ENCODE results near the gene SPRED1.

GRCh38 chr15:38374029-38374428, 121.4 kb downstream of the SPRED1 start:
- no peak for TF ChIP-seq RNF2 (IDR thresholded peaks at IDR 0.05)
- no peak for TF ChIP-seq CTCF (IDR thresholded peaks at IDR 0.05 in 2 of 3, conservative IDR thresholded peaks at IDR 0.05 in 1 of 3; ENCODE audit: insufficient read depth in 2 of 3, low read depth in 1 of 3, low read length in 3 of 3)
- no peak for TF ChIP-seq SPI1 (IDR thresholded peaks at IDR 0.05; ENCODE audit: borderline replicate concordance, low read depth, low read length)
- TF ChIP-seq MXI1 (IDR thresholded peaks at IDR 0.05; ENCODE audit: low read depth, low read length) = no peak
- no peak for TF ChIP-seq NRF1 (conservative IDR thresholded peaks at IDR 0.05 in 1 of 2, IDR thresholded peaks at IDR 0.05 in 1 of 2)
- TF ChIP-seq SP2 (IDR thresholded peaks at IDR 0.05; ENCODE audit: extremely low read depth, low read depth, low read length, poor library complexity, severe bottlenecking) = no peak
- no peak for TF ChIP-seq BCLAF1 (IDR thresholded peaks at IDR 0.05; ENCODE audit: borderline replicate concordance in 1 of 2, control insufficient read depth in 1 of 2, low read depth in 2 of 2, low read length in 1 of 2)
- no peak for TF ChIP-seq SFPQ (IDR thresholded peaks at IDR 0.05; ENCODE audit: low read depth, low read length)
- no peak for TF ChIP-seq ZNF41 (CRISPR knock-in tag; conservative IDR thresholded peaks at IDR 0.05)
